Left colon (tissue), 2 donors: ENCODE results near the gene AHDC1. TPM values are rescaled to one million over a fixed set of nuclear protein-coding genes. Genes with fewer than 3 reads are reported as not detected.

ENCODE experiments used
- ATAC-seq: fragments of 200-7000 bp; cut with Tn5 transposase; one replicate; pipeline ENCODE4 v1.9.1; 2020; ENCODE audit warnings: mild to moderate bottlenecking, moderate library complexity
- DNase-seq, 2 donors: peaks; one replicate each; pipeline ENCODE4 v3.0.0-alpha.2; 2020
- intact Hi-C, 2 donors: fragments of 100-400 bp; cut with DNase I in 1 of 2; cut with micrococcal nuclease in 1 of 2; formaldehyde crosslinking; loops; one replicate each; pipeline versions ENCODE4 v1.11.2 to v1.14.0; 2022; cut with DNase I, micrococcal nuclease
- total RNA-seq, 2 donors: library from RNA; stranded (reverse); fragmentation: NEBNext Ultra II Directional; extraction: Animal tissue kit (Norgen Biotek cat#: 25700); gene quantifications; one replicate each; pipeline ENCODE4 v1.2.1, GENCODE V29; 2021
- donor health status: DM: no; HTN: no; CAD: no.
- donor health status: DM: yes; HTN: yes; CAD: no.

AHDC1 gene
- total RNA-seq, 2 donors from 2014 or later: 21.5 to 25.2 TPM

GRCh38 chr1:27617420-27617819 is 13.5 kb upstream of the AHDC1 start:
- intact Hi-C loops: no loop called here
- ATAC-seq: no peak
- no peak for DNase-seq

- DNase-seq (no peak), ATAC-seq (no peak)
- intact Hi-C loops: no loop called here
Observed at GRCh38 chr1:27616441-27616840, 12.5 kb upstream of the AHDC1 start.

GRCh38 chr1:27615346-27616192 is 11.6 kb upstream of the AHDC1 start:
- ATAC-seq (no peak), DNase-seq (no peak)
- intact Hi-C loops: no loop called here

- no peak for DNase-seq
- no peak for ATAC-seq
- intact Hi-C loops: no loop called here
Observed at GRCh38 chr1:27614625-27615344, 10.8 kb upstream of the AHDC1 start.

GRCh38 chr1:27614043-27614624 is 10.2 kb upstream of the AHDC1 start:
- intact Hi-C loops: no loop called here
- DNase-seq (no peak), ATAC-seq (no peak)

GRCh38 chr1:27612718-27613117 is 8.8 kb upstream of the AHDC1 start:
- ATAC-seq (no peak), DNase-seq (no peak)
- intact Hi-C loops: no loop called here

- intact Hi-C loops: no loop called here
- DNase-seq (no peak), ATAC-seq (no peak)
Observed at GRCh38 chr1:27611450-27611849, 7.5 kb upstream of the AHDC1 start.

GRCh38 chr1:27609618-27610240 is 5.8 kb upstream of the AHDC1 start:
- no peak for DNase-seq
- no peak for ATAC-seq
- intact Hi-C loops: loop anchor here (2.0 to 10.0 kb wide), 5 partner anchors 52 to 217 kb away; partner anchors contain the start of gene GPR3 (in 2 of the 2)

- intact Hi-C loops: loop anchor here (2.0 to 10.0 kb wide), 5 partner anchors 52 to 217 kb away; partner anchors contain the start of gene GPR3 (in 2 of the 2)
- ATAC-seq (no peak), DNase-seq (no peak)
Observed at GRCh38 chr1:27609210-27609555, 5.2 kb upstream of the AHDC1 start.

- intact Hi-C loops: loop anchor here (5.0 to 10.0 kb wide), 4 partner anchors 50 to 215 kb away; partner anchors contain the start of gene GPR3 (in 2 of the 2)
- ATAC-seq: no peak
- no peak for DNase-seq
Observed at GRCh38 chr1:27607239-27607804, 3.4 kb upstream of the AHDC1 start.

GRCh38 chr1:27606708-27607238 is 2.8 kb upstream of the AHDC1 start:
- intact Hi-C loops: loop anchor here (5.0 to 10.0 kb wide), 4 partner anchors 49 to 214 kb away; partner anchors contain the start of gene GPR3 (in 2 of the 2)
- DNase-seq (no peak), ATAC-seq (no peak)

- DNase-seq (peak in 1 of 2 donors; percentile 55), ATAC-seq (no peak)
Observed at GRCh38 chr1:27605796-27606707, 2.1 kb upstream of the AHDC1 start.

GRCh38 chr1:27605300-27605766 is 1.4 kb upstream of the AHDC1 start:
- no peak for DNase-seq
- intact Hi-C loops: loop anchor here (5.0 to 10.0 kb wide), 4 partner anchors 48 to 213 kb away; partner anchors contain the start of gene GPR3 (in 2 of the 2)
- no peak for ATAC-seq

More at GRCh38 chr1:27605796-27606707, 2.1 kb upstream of the AHDC1 start:
- intact Hi-C loops: loop anchor here (5.0 to 10.0 kb wide), 4 partner anchors 49 to 214 kb away; partner anchors contain the start of gene GPR3 (in 2 of the 2)

- intact Hi-C loops: loop anchor here (5.0 to 10.0 kb wide), 5 partner anchors 47 to 212 kb away; partner anchors contain the start of gene GPR3 (in 2 of the 2)
- ATAC-seq (no peak), DNase-seq (no peak)
Observed at GRCh38 chr1:27604579-27605299, 795 bp upstream of the AHDC1 start.

- peak in 1 of 2 donors; percentile 65 for DNase-seq
- ATAC-seq: peak; percentile 19
- intact Hi-C loops: loop anchor here (5.0 to 10.0 kb wide), 2 partner anchors 201 to 208 kb away; partner anchors contain the start of gene GPR3 (in 1 of the 2)
Observed at GRCh38 chr1:27603309-27603680, 649 bp downstream of the AHDC1 start.
